Colonic mucosa (tissue), 4 donors: ENCODE measurements around the gene UBAP2L. TPM values are rescaled to one million over a fixed set of nuclear protein-coding genes. Genes with fewer than 3 reads are reported as not detected.

Experiments used
- DNase-seq: peaks from one replicate; pipeline ENCODE4 v3.0.0-alpha.2; 2020
- H3K27ac ChIP-seq: fragments of 200-600 bp; one replicate; pipeline ENCODE4 v1.8.0; 2021
- H3K27me3 ChIP-seq: fragments of 200-600 bp; one replicate; pipeline ENCODE4 v1.8.0; 2021
- H3K36me3 ChIP-seq: fragments of 200-600 bp; one replicate; pipeline ENCODE4 v1.8.0; 2021
- H3K4me1 ChIP-seq: fragments of 200-600 bp; one replicate; pipeline ENCODE4 v1.8.0; 2021; ENCODE audit warnings: mild to moderate bottlenecking
- H3K4me3 ChIP-seq: fragments of 200-600 bp; one replicate; pipeline ENCODE4 v1.8.0; 2021
- H3K9ac ChIP-seq, 2 donors: one replicate each; pipeline ENCODE4 v1.7.0; 2013; ENCODE audit warnings: control low read depth in 2 of 2, low read depth in 2 of 2, low read length in 2 of 2
- H3K9me3 ChIP-seq: fragments of 200-600 bp; one replicate; pipeline ENCODE4 v1.8.0; 2021
- CTCF ChIP-seq: fragments of 200-600 bp; IDR thresholded peaks from one replicate; pipeline ENCODE4 v1.8.0; 2022; ENCODE audit warnings: antibody characterized with exemption, mild to moderate bottlenecking
- intact Hi-C: fragments of 100-400 bp; cut with DNase I; formaldehyde crosslinking; loops from one replicate; pipeline ENCODE4 v1.14.1; 2022
- total RNA-seq, 2 donors: library from RNA; stranded (reverse); fragmentation: NEBNext Ultra II Directional in 1 of 2; extraction: Animal tissue kit (Norgen Biotek cat#: 25700) in 1 of 2; gene quantifications; one replicate each; pipeline ENCODE4 v1.2.1, GENCODE V29; 2021
- donor health status: healthy.
- donor health status: DM: no; HTN: no; CAD: no.
- donor health status: DM: no; HTN: no; CAD: no.

Gene UBAP2L
- total RNA-seq, 2 donors from 2014 or later, result 84.8 to 102 TPM

GRCh38 chr1:154213274-154213673 is 7.5 kb upstream of the UBAP2L start:
- TF ChIP-seq CTCF, result no peak

GRCh38 chr1:154218545-154218944 is 2.2 kb upstream of the UBAP2L start:
- no peak for DNase-seq
- no peaks in the 10 kb centered on the region for H3K9me3 ChIP-seq
- H3K36me3 ChIP-seq, result peaks cover under 1% of the 10 kb centered on the region
- no peak for TF ChIP-seq CTCF
- no peak overlapping the region for H3K4me3 ChIP-seq
- peaks cover 7% of the 10 kb centered on the region for H3K4me1 ChIP-seq
- intact Hi-C loops, result no loop called here
- no peak overlapping the region for H3K9ac ChIP-seq
- H3K27me3 ChIP-seq, result no peaks in the 10 kb centered on the region
- no peak overlapping the region for H3K27ac ChIP-seq

More at GRCh38 chr1:154213274-154213673, 7.5 kb upstream of the UBAP2L start:
- H3K36me3 ChIP-seq, result peaks cover 29% of the 10 kb centered on the region
- H3K4me1 ChIP-seq, result no peaks in the 10 kb centered on the region
- no peak overlapping the region for H3K27ac ChIP-seq
- no peak for DNase-seq
- no peak overlapping the region for H3K9ac ChIP-seq
- H3K4me3 ChIP-seq, result no peak overlapping the region
- no peaks in the 10 kb centered on the region for H3K9me3 ChIP-seq
- no peaks in the 10 kb centered on the region for H3K27me3 ChIP-seq
- intact Hi-C loops, result no loop called here

GRCh38 chr1:154219541-154219940 is 1.2 kb upstream of the UBAP2L start:
- H3K4me3 ChIP-seq, result peak overlapping the region; percentile 77
- no peaks in the 10 kb centered on the region for H3K9me3 ChIP-seq
- H3K27ac ChIP-seq, result peak overlapping the region; percentile 98
- no peak for TF ChIP-seq CTCF
- DNase-seq, result peak; percentile 31
- H3K9ac ChIP-seq, result peak overlapping the region; percentile 76 to 99
- no peaks in the 10 kb centered on the region for H3K36me3 ChIP-seq
- intact Hi-C loops, result no loop called here
- H3K27me3 ChIP-seq, result no peaks in the 10 kb centered on the region
- H3K4me1 ChIP-seq, result peaks cover 7% of the 10 kb centered on the region

GRCh38 chr1:154220970-154221277 is 169 bp downstream of the UBAP2L start:
- Histone ChIP-seq H3K27ac (peak overlapping the region; percentile 98), H3K27me3 (no peaks in the 10 kb centered on the region), H3K4me3 (peak overlapping the region; percentile 77), H3K4me1 (peaks cover 7% of the 10 kb centered on the region), H3K9me3 (no peaks in the 10 kb centered on the region), H3K9ac (peak overlapping the region; percentile 93 to 99), H3K36me3 (no peaks in the 10 kb centered on the region)
- no peak for TF ChIP-seq CTCF
- DNase-seq, result no peak
- intact Hi-C loops, result no loop called here

- no peaks in the 10 kb centered on the region for H3K27me3 ChIP-seq
- H3K9me3 ChIP-seq, result no peaks in the 10 kb centered on the region
- H3K4me3 ChIP-seq, result peak overlapping the region; percentile 77
- H3K36me3 ChIP-seq, result no peaks in the 10 kb centered on the region
- peaks cover 7% of the 10 kb centered on the region for H3K4me1 ChIP-seq
- intact Hi-C loops, result no loop called here
- peak overlapping the region; percentile 93 to 99 for H3K9ac ChIP-seq
- DNase-seq, result peak; percentile 59
- peak overlapping the region; percentile 98 for H3K27ac ChIP-seq
- no peak for TF ChIP-seq CTCF
These were observed 685 bp downstream of the UBAP2L start for GRCh38 chr1:154221278-154222001.
